B cell (primary cell): ENCODE results near the gene ZNF775.

Experiments used
- CTCF ChIP-seq: fragments of 200-600 bp; IDR thresholded peaks from one replicate; pipeline ENCODE4 v1.8.0; 2022; ENCODE audit warnings: antibody characterized with exemption, mild to moderate bottlenecking
- EZH2 ChIP-seq: IDR thresholded peaks from 2 replicates; pipeline ENCODE4 v1.6.1; 2012; ENCODE audit warnings: borderline replicate concordance, low read depth, mild to moderate bottlenecking, moderate library complexity, low read length; ENCODE audit not compliant: insufficient read depth, poor library complexity, severe bottlenecking

GRCh38 chr7:150343225-150343624 lies 35.9 kb upstream of the ZNF775 start:
- no peak for TF ChIP-seq CTCF
- no peak for TF ChIP-seq EZH2
